H9 (cell line): Measurements from ENCODE around the gene TAF1. TPM values are rescaled to one million over a fixed set of nuclear protein-coding genes. Genes with fewer than 3 reads are reported as not detected.
"Not testable (repeated sequence)": the region's sequence is repeated elsewhere in the genome, so short reads cannot be mapped to it uniquely, and the experiment has no call there.

Source experiments
- DNase-seq: peaks from one replicate; pipeline ENCODE4 v3.0.0-alpha.2; 2017
- H2AFZ ChIP-seq: one replicate; pipeline ENCODE4 v1.6.1; 2013; ENCODE audit warnings: mild to moderate bottlenecking, low read length, control low read depth, moderate library complexity
- H2AK5ac ChIP-seq: 2 replicates; pipeline ENCODE4 v1.6.1; 2013; ENCODE audit warnings: low read length, control low read depth, mixed read lengths; ENCODE audit not compliant: insufficient read length
- H2BK120ac ChIP-seq: one replicate; pipeline ENCODE4 v1.6.1; 2013; ENCODE audit warnings: low read depth, mild to moderate bottlenecking, low read length, control low read depth, inconsistent platforms; ENCODE audit not compliant: poor library complexity, severe bottlenecking
- H2BK12ac ChIP-seq: 2 replicates; pipeline ENCODE4 v1.6.1; 2013; ENCODE audit warnings: low read length, control low read depth, mixed read lengths, low read depth; ENCODE audit not compliant: insufficient read length
- H2BK15ac ChIP-seq: 2 replicates; pipeline ENCODE4 v1.6.1; 2013; ENCODE audit warnings: low read depth, low read length, control low read depth
- H2BK20ac ChIP-seq: one replicate; pipeline ENCODE4 v1.6.1; 2013; ENCODE audit warnings: low read depth, mild to moderate bottlenecking, low read length, control low read depth, inconsistent platforms; ENCODE audit not compliant: poor library complexity, severe bottlenecking
- H2BK5ac ChIP-seq: 2 replicates; pipeline ENCODE4 v1.6.1; 2013; ENCODE audit warnings: low read length, control low read depth, mixed read lengths; ENCODE audit not compliant: insufficient read length
- H3K14ac ChIP-seq: 2 replicates; pipeline ENCODE4 v1.6.1; 2013; ENCODE audit warnings: low read length, control low read depth; ENCODE audit not compliant: insufficient read depth
- H3K18ac ChIP-seq: 2 replicates; pipeline ENCODE4 v1.6.1; 2013; ENCODE audit warnings: low read depth, mild to moderate bottlenecking, mixed read lengths, low read length, control low read depth; ENCODE audit not compliant: insufficient read length
- H3K23ac ChIP-seq: 2 replicates; pipeline ENCODE4 v1.6.1; 2013; ENCODE audit warnings: low read length, control low read depth, mixed read lengths, low read depth; ENCODE audit not compliant: insufficient read length
- H3K23me2 ChIP-seq: 2 replicates; pipeline ENCODE4 v1.6.1; 2013; ENCODE audit warnings: low read depth, mild to moderate bottlenecking, mixed read lengths, low read length, control low read depth; ENCODE audit not compliant: insufficient read length, poor library complexity, severe bottlenecking
- H3K27ac ChIP-seq: 2 replicates; pipeline ENCODE4 v1.5.1; 2013; ENCODE audit warnings: low read length, control low read depth, mixed read lengths, low read depth; ENCODE audit not compliant: insufficient read length
- H3K27me3 ChIP-seq: 2 replicates; pipeline ENCODE4 v1.6.1; 2013; ENCODE audit warnings: low read length, control low read depth, inconsistent platforms; ENCODE audit not compliant: insufficient read depth
- H3K4ac ChIP-seq: 2 replicates; pipeline ENCODE4 v1.6.1; 2013; ENCODE audit warnings: low read depth, mild to moderate bottlenecking, control low read depth, inconsistent platforms, low read length, moderate library complexity
- H3K4me1 ChIP-seq: 2 replicates; pipeline ENCODE4 v1.6.1; 2013; ENCODE audit warnings: low read length, control low read depth, inconsistent platforms; ENCODE audit not compliant: insufficient read depth
- H3K4me2 ChIP-seq: 2 replicates; pipeline ENCODE4 v1.6.1; 2013; ENCODE audit warnings: low read length, control low read depth, mixed read lengths; ENCODE audit not compliant: insufficient read length, insufficient read depth
- H3K56ac ChIP-seq: 2 replicates; pipeline ENCODE4 v1.6.1; 2013; ENCODE audit warnings: low read depth, mild to moderate bottlenecking, mixed read lengths, low read length, control low read depth; ENCODE audit not compliant: insufficient read length
- H3K79me1 ChIP-seq: 2 replicates; pipeline ENCODE4 v1.6.1; 2013; ENCODE audit warnings: low read depth, mild to moderate bottlenecking, moderate library complexity, low read length, control low read depth, inconsistent platforms; ENCODE audit not compliant: insufficient read depth, poor library complexity, severe bottlenecking
- H3K79me2 ChIP-seq: 2 replicates; pipeline ENCODE4 v1.6.1; 2013; ENCODE audit warnings: low read length, control low read depth, inconsistent platforms; ENCODE audit not compliant: insufficient read depth
- H3K9ac ChIP-seq: 2 replicates; pipeline ENCODE4 v1.6.1; 2013; ENCODE audit warnings: low read length, control low read depth, mixed read lengths; ENCODE audit not compliant: insufficient read length; ENCODE audit errors: extremely low read depth
- H3K9me3 ChIP-seq: one replicate; pipeline ENCODE4 v1.6.1; 2013; ENCODE audit warnings: low read depth, low read length, inconsistent platforms; ENCODE audit not compliant: control insufficient read depth
- H3T11ph ChIP-seq: one replicate; pipeline ENCODE4 v1.6.1; 2013; ENCODE audit warnings: mild to moderate bottlenecking, low read length, control low read depth, inconsistent platforms
- H4K20me1 ChIP-seq: one replicate; pipeline ENCODE4 v1.6.1; 2013; ENCODE audit not compliant: control insufficient read depth, insufficient read length, insufficient read depth
- H4K5ac ChIP-seq: 2 replicates; pipeline ENCODE4 v1.6.1; 2013; ENCODE audit warnings: low read depth, mild to moderate bottlenecking, mixed read lengths, low read length, control low read depth; ENCODE audit not compliant: insufficient read length
- H4K8ac ChIP-seq: replicated peaks from 2 replicates; pipeline ENCODE4 v1.6.1; 2013; ENCODE audit warnings: low read length, control low read depth, mixed read lengths, low read depth; ENCODE audit not compliant: insufficient read length
- H4K91ac ChIP-seq: 2 replicates; pipeline ENCODE4 v1.6.1; 2013; ENCODE audit warnings: low read depth, mild to moderate bottlenecking, moderate library complexity, mixed read lengths, low read length, control low read depth; ENCODE audit not compliant: insufficient read length
- H3K27ac Mint-ChIP-seq, 3 experiments: 2 replicates in 2 of 3; 3 replicates in 1 of 3; pipeline ENCODE4 v1.8.0; 2020 to 2021; ENCODE audit warnings: mixed read lengths in 3 of 3, mild to moderate bottlenecking in 1 of 3, moderate library complexity in 1 of 3
- H3K27me3 Mint-ChIP-seq: 2 replicates; pipeline ENCODE4 v1.8.0; 2021; ENCODE audit warnings: low read depth, mild to moderate bottlenecking, moderate library complexity, mixed read lengths
- H3K36me3 Mint-ChIP-seq, 3 experiments: 2 replicates in 2 of 3; 3 replicates in 1 of 3; pipeline ENCODE4 v1.8.0; 2020 to 2021; ENCODE audit warnings: low read depth in 3 of 3, mixed read lengths in 3 of 3; ENCODE audit not compliant: insufficient read depth in 1 of 3
- H3K4me1 Mint-ChIP-seq, 2 experiments: 2 replicates each; pipeline ENCODE4 v1.8.0; 2020; ENCODE audit warnings: mixed read lengths in 2 of 2
- H3K4me3 Mint-ChIP-seq, 2 experiments: 2 replicates in 1 of 2; 3 replicates in 1 of 2; pipeline ENCODE4 v1.8.0; 2020 to 2021; ENCODE audit warnings: mild to moderate bottlenecking in 2 of 2, mixed read lengths in 2 of 2, moderate library complexity in 1 of 2
- H3K9me3 Mint-ChIP-seq, 2 experiments: 2 replicates in 1 of 2; 3 replicates in 1 of 2; pipeline ENCODE4 v1.8.0; 2020; ENCODE audit warnings: mild to moderate bottlenecking in 2 of 2, mixed read lengths in 2 of 2, moderate library complexity in 1 of 2
- CTCF ChIP-seq: fragments of 200-600 bp; sonication (generic); conservative IDR thresholded peaks from 3 replicates; pipeline ENCODE4 v1.8.0; 2021; ENCODE audit warnings: antibody characterized with exemption, mild to moderate bottlenecking
- WGBS: extraction: QIAGEN DNeasy Blood & Tissue Kit; methylation state at CpG from one replicate; pipeline ENCODE4 v1.1.7; 2013; ENCODE audit warnings: missing lambda C conversion rate, low lambda C conversion rate, mixed read lengths; ENCODE audit not compliant: insufficient read length; ENCODE audit errors: extremely low coverage; 5-methylcytosine and 5-hydroxymethylcytosine counted together
- total RNA-seq: library from RNA; stranded (reverse); gene quantifications from 2 replicates; pipeline ENCODE4 v1.2.1, GENCODE V29; 2021

Gene TAF1
- total RNA-seq, 1 experiment from 2014 or later, result 32.2 TPM

DNA sequence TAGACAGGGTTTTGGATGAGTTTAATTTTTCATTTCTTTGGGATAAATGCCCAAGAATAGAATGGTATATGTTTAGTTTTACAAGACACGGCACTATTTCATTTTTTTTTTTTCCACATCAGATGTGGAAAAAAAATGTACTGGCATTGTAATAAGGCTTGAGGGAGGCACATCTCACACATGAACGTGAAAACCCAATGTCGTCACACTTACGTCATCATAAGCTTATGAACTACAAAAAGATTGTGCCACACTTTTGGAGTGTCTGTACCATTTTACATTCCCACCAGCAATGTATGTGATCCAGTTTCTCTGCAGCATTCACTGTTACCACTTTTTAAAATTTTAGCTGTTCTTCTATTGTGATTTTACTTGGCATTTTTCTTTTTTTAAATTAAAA, 74.2 kb downstream of the TAF1 start:
- Histone ChIP-seq H4K8ac (no peak overlapping the region), H2AFZ (no peak overlapping the region), H3K18ac (no peak overlapping the region), H3K4ac (no peak overlapping the region), H3K79me1 (no peaks in the 10 kb centered on the region), H3K14ac (no peak overlapping the region), H3K4me2 (no peak overlapping the region), H3K4me1 (no peaks in the 10 kb centered on the region), H2BK15ac (no peak overlapping the region), H2BK5ac (no peak overlapping the region), H3K9me3 (peaks cover 20% of the 10 kb centered on the region), H3T11ph (no peak overlapping the region), H2AK5ac (no peak overlapping the region), H3K79me2 (no peaks in the 10 kb centered on the region), H4K20me1 (no peaks in the 10 kb centered on the region), H2BK20ac (no peak overlapping the region), H3K23me2 (no peaks in the 10 kb centered on the region), H2BK120ac (no peak overlapping the region), H4K5ac (no peak overlapping the region), H3K56ac (no peak overlapping the region), H3K23ac (no peak overlapping the region), H2BK12ac (no peak overlapping the region), H3K27me3 (no peaks in the 10 kb centered on the region), H4K91ac (no peak overlapping the region), H3K9ac (no peak overlapping the region), H3K27ac (no peak overlapping the region)
- no peaks in the 10 kb centered on the region for H3K27me3 Mint-ChIP-seq
- no peak overlapping the region for H3K27ac Mint-ChIP-seq
- peaks cover 32 to 62% (median 55%) of the 10 kb centered on the region in 3 experiments for H3K36me3 Mint-ChIP-seq
- no CpG with 5 or more reads among the region's 4 CpGs for WGBS
- H3K9me3 Mint-ChIP-seq, result peaks cover 57 to 69% of the 10 kb centered on the region in 2 experiments
- no peak overlapping the region for H3K4me3 Mint-ChIP-seq
- TF ChIP-seq CTCF, result no peak
- no peaks in the 10 kb centered on the region for H3K4me1 Mint-ChIP-seq
- DNase-seq, result no peak

DNA sequence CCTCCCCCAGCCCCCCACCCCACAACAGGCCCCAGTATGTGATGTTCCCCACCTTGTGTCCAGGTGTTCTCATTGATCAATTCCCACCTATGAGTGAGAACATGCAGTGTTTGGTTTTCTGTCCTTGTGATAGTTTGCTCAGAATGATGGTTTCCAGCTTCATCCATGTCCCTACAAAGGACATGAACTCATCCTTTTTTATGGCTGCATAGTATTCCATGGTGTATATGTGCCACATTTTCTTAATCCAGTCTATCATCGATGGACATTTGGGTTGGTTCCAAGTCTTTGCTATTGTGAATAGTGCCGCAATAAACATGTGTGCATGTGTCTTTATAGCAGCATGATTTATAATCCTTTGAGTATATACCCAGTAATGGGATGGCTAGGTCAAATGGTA, 75.7 kb downstream of the TAF1 start:
- H2BK5ac ChIP-seq, H3K4me2 ChIP-seq, H2BK15ac ChIP-seq, H3K56ac ChIP-seq, H2AK5ac ChIP-seq, H4K91ac ChIP-seq, H3K4me3 Mint-ChIP-seq, H3K79me1 ChIP-seq, H2BK20ac ChIP-seq, H3K23ac ChIP-seq, H2BK12ac ChIP-seq, H4K8ac ChIP-seq, H3K23me2 ChIP-seq, H3K27me3 Mint-ChIP-seq, H3K4ac ChIP-seq, H2AFZ ChIP-seq, H3K4me1 Mint-ChIP-seq, H3K27ac Mint-ChIP-seq, H3K79me2 ChIP-seq, H3K4me1 ChIP-seq, H3K18ac ChIP-seq, H3K27ac ChIP-seq, H3K14ac ChIP-seq, H3K27me3 ChIP-seq, H3K9ac ChIP-seq, H2BK120ac ChIP-seq, DNase-seq, H3T11ph ChIP-seq, H4K20me1 ChIP-seq, H4K5ac ChIP-seq: not testable (repeated sequence)
- peaks cover 20% of the 10 kb centered on the region for H3K9me3 ChIP-seq
- Mint-ChIP-seq H3K36me3 (peaks cover 33 to 66% (median 57%) of the 10 kb centered on the region in 3 experiments), H3K9me3 (peaks cover 57 to 70% of the 10 kb centered on the region in 2 experiments)
- WGBS, result no CpG with 5 or more reads among the region's 2 CpGs
